Stimulated activated naive CD4-positive, alpha-beta T cell (primary cell): ENCODE results near the gene TPK1.
"Not testable (repeated sequence)": the region's sequence is repeated elsewhere in the genome, so short reads cannot be mapped to it uniquely, and the experiment has no call there.

Experiments
- DNase-seq, 6 experiments: peaks; one replicate each; lab custom pipeline; 2025; lab: John Stamatoyannopoulos, UW

Gene TPK1

GRCh38 chr7:144822223-144822622 is 13.6 kb downstream of the TPK1 start:
- DNase-seq: no peak

DNA sequence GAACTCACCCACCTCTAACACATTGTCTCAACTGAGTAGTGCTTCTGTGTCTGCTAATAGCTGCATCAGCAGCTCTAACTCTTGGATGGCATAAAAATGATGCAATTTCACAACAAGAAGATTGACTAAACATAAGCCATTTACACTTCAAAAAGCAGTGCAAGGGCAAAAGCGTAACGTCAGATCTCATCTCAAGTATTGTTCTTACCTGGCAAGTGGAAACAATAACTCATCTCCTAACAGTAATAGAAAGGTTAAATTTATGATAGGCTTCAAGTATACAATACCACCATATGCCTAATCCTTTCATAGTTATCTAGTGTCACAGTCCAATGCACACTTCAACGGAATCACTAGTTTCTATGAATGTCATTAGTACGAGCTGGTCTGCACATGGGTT is 14.8 kb downstream of the TPK1 start:
- peak in 1 of 6 experiments; percentile 7 for DNase-seq

GRCh38 chr7:144820552-144820951 is 15.3 kb downstream of the TPK1 start:
- no peak for DNase-seq

DNA sequence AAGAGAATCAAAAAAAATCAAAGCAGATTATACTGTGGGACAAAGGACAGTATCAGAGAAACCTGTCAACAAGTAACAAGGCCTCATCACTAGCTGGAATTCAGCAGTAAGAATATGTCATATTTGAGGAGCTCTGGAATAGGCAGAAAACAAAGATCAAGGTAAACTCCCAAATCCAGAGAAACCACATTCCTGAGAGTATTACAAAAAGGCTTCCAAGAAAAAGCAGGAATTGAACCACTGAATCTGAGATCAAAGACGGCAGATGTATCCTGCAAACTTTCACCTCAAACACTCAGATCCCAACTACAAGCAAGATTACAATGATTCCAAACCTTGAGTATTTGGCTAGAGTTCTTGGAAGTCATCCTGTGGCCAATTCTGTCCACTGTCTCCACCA is 16.3 kb downstream of the TPK1 start:
- no peak for DNase-seq

GRCh38 chr7:144818511-144818910 is 17.3 kb downstream of the TPK1 start:
- peak; percentile 14 to 76 (median 66) for DNase-seq

DNA sequence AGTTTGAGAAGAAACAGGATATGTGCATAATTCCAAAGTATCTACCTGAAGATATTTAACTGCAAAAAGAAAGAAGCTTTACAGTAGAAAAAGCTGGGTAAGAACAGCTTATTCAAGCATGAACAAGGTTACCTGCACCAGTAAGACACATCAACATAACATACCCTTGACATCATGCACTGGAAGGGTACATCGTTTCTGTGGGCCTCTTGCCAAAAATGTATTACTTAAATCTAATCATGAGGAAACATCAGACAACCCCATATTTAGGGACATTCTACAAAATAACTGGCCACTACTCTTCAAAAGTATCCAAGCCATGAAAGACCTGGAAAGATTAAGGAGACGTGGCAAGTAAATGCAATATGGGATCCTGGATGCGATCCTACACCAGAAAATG is 18.9 kb downstream of the TPK1 start:
- DNase-seq: no peak

- DNase-seq: no peak
Observed at GRCh38 chr7:144814299-144814698, 21.6 kb downstream of the TPK1 start.

DNA sequence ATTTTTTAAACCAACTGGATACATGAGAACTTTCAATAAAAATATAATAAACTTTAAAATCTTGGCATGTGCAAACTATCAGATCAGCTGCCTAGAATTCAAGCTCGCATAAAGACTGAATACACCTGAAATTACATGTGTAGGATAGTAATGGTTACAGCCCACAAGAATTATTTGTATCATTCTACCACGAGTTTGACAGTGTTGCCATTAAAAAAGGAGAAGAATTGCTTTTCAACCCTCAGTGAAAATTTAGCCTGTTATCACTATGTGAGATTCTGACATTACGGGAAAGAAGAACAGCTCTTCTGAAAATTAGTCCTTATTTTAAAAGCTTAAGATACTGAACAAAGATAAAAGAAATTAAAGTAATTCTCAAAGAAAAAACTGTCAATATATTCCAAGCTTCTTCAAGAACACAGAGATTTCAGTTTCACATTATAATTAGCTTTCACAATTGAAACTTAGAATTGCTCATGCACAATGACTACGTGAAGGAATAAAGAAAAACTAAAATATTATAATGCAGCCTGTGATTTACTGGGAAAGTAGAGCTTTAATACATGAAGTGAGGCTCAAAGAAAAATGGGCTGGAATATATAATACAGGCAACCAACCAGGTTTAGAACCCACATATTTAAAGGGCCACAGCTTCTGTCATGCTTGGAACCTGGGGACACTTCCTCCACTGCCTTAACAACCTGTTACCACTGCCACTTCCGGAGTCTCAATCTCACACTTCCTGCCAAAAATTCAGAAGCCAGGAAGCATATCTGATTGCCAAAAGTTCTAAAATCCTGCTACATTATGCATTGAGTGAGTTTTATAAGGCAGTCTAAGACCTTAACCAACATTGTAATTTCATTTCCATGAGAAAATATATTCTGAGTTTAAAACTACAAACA is 23.2 kb downstream of the TPK1 start:
- peak; percentile 8 to 79 (median 51) for DNase-seq

DNA sequence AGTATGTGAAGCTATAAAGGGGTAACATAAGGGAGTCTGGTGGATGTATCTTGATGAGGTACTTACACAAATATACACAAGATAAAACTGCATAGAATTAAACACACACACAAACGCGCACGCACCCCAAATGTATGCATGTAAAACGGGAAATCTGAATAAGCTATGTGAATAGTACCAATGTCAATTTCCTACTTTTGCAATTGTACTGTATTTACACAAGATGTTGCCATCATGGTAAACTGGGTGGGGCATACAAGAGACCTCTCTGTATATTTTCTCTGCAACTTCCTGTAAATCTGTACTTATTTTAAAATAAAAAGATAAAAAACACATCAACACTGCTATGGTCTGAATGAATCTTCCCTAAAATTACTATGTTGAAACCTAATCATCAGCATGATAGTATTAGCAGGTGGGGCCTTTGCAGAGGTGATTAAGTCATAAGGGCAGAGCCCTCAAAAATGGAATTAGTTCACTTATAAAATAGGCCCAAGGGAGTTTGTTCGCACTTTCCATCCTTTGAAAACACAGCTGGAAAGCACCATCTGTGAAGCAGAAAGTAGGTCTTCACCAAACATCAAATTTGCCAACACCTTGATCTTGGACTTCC is 30.1 kb downstream of the TPK1 start:
- DNase-seq: no peak

- not testable (repeated sequence) for DNase-seq
Observed at GRCh38 chr7:144800678-144801436, 35.0 kb downstream of the TPK1 start.

DNA sequence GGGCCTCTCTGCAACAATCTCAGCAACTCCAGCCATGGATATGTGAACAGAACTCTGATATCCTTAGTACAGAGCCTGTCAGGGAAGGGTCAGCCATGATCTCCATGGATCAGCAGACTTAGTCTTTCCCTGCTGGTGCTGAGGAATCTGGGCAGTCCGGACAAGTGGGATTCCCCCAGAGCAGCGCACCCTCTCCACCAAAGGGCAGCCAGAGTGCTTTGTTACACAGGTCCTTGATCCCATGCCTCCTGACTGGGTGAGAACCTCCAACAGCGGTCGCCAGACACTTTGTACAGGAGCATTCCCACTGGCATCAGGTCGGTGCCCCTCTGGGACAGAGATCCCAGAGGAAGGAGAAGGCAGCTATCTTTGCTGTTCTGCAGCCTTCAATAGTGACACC is 38.9 kb downstream of the TPK1 start:
- no peak for DNase-seq

GRCh38 chr7:144792050-144792449 is 43.8 kb downstream of the TPK1 start:
- no peak for DNase-seq

DNA sequence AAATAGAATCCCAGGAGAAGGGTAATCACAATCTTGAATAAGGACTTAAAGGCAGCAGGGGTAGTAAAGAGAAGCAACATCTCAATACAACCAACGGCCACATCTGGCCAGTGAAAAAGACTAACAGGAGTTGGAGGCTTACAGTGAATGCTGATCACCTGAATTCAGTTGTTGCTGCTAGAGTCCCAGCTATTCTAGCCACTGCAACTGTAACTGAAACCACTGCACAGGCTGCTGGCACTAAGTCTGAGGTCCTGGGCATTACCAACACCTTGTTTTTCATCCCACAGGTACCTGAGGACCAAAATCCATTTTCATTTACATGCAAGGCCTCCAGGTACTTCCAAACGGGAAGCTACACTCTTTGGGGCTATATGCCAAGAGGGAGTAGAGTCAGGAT is 44.4 kb downstream of the TPK1 start:
- DNase-seq: no peak

DNA sequence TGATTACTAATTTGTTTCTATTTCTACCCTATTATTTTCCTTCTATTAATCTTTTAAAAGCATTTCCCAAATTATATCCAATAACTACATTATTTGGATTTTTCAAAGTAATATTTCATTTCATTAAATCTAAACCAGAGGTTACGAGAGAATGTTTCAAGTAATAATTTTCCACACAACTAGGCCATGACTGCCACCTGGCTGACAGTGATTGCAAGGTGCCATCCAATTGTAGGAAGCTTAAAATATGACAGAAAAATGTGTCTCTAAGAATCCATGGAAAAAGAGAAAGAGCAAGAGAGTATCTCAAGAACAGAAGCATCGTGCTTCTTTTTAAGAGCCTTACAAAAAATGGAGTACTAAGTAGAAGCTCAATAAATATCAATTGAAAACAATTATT is 48.7 kb downstream of the TPK1 start:
- DNase-seq: no peak

GRCh38 chr7:144786522-144786921 is 49.3 kb downstream of the TPK1 start:
- DNase-seq: no peak

GRCh38 chr7:144786079-144786478 is 49.8 kb downstream of the TPK1 start:
- no peak for DNase-seq

GRCh38 chr7:144785521-144785920 is 50.3 kb downstream of the TPK1 start:
- DNase-seq: no peak

GRCh38 chr7:144784943-144785342 is 50.9 kb downstream of the TPK1 start:
- no peak for DNase-seq

GRCh38 chr7:144784441-144784840 is 51.4 kb downstream of the TPK1 start:
- DNase-seq: no peak

- DNase-seq: no peak
Observed at GRCh38 chr7:144782883-144783282, 53.0 kb downstream of the TPK1 start.

DNA sequence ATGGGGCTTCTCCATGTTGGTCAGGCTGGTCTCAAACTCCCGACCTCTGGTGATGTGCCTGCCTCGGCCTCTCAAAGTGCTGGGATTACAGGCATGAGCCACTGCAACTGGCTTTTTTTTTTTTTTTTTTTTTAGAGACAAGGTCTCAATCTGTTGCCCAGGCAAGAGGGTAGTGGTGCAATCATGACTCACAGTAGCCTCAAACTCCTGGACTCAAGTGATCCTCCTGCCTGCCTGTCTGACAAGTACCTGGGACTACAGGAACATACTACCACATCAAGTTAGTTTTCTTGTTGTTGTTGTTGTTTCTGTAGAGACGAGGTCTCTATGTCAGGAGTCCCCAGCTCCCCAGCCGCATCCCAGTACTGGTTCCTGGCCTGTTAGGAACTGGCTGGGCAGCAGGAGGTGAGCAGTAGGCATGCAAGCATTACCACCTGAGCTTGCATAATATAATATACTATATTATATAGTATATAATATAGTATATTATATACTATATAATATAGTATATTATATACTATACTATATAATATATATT is 55.7 kb downstream of the TPK1 start:
- DNase-seq: no peak

- not testable (repeated sequence) for DNase-seq
Observed at GRCh38 chr7:144777889-144778288, 58.0 kb downstream of the TPK1 start.
